H9 (cell line): ENCODE measurements around the gene LPP. TPM values are rescaled to one million over a fixed set of nuclear protein-coding genes. Genes with fewer than 3 reads are reported as not detected.
A peak's percentile ranks its signal among the peaks of the same experiment; 100 is the strongest.

Experiments used
- DNase-seq: peaks from one replicate; pipeline ENCODE4 v3.0.0-alpha.2; 2017
- H2AFZ ChIP-seq: one replicate; pipeline ENCODE4 v1.6.1; 2013; ENCODE audit warnings: mild to moderate bottlenecking, low read length, control low read depth, moderate library complexity
- H2AK5ac ChIP-seq: 2 replicates; pipeline ENCODE4 v1.6.1; 2013; ENCODE audit warnings: low read length, control low read depth, mixed read lengths; ENCODE audit not compliant: insufficient read length
- H2BK120ac ChIP-seq: one replicate; pipeline ENCODE4 v1.6.1; 2013; ENCODE audit warnings: low read depth, mild to moderate bottlenecking, low read length, control low read depth, inconsistent platforms; ENCODE audit not compliant: poor library complexity, severe bottlenecking
- H2BK12ac ChIP-seq: 2 replicates; pipeline ENCODE4 v1.6.1; 2013; ENCODE audit warnings: low read length, control low read depth, mixed read lengths, low read depth; ENCODE audit not compliant: insufficient read length
- H2BK15ac ChIP-seq: 2 replicates; pipeline ENCODE4 v1.6.1; 2013; ENCODE audit warnings: low read depth, low read length, control low read depth
- H2BK20ac ChIP-seq: one replicate; pipeline ENCODE4 v1.6.1; 2013; ENCODE audit warnings: low read depth, mild to moderate bottlenecking, low read length, control low read depth, inconsistent platforms; ENCODE audit not compliant: poor library complexity, severe bottlenecking
- H2BK5ac ChIP-seq: 2 replicates; pipeline ENCODE4 v1.6.1; 2013; ENCODE audit warnings: low read length, control low read depth, mixed read lengths; ENCODE audit not compliant: insufficient read length
- H3K14ac ChIP-seq: 2 replicates; pipeline ENCODE4 v1.6.1; 2013; ENCODE audit warnings: low read length, control low read depth; ENCODE audit not compliant: insufficient read depth
- H3K18ac ChIP-seq: 2 replicates; pipeline ENCODE4 v1.6.1; 2013; ENCODE audit warnings: low read depth, mild to moderate bottlenecking, mixed read lengths, low read length, control low read depth; ENCODE audit not compliant: insufficient read length
- H3K23ac ChIP-seq: 2 replicates; pipeline ENCODE4 v1.6.1; 2013; ENCODE audit warnings: low read length, control low read depth, mixed read lengths, low read depth; ENCODE audit not compliant: insufficient read length
- H3K23me2 ChIP-seq: 2 replicates; pipeline ENCODE4 v1.6.1; 2013; ENCODE audit warnings: low read depth, mild to moderate bottlenecking, mixed read lengths, low read length, control low read depth; ENCODE audit not compliant: insufficient read length, poor library complexity, severe bottlenecking
- H3K27ac ChIP-seq: 2 replicates; pipeline ENCODE4 v1.5.1; 2013; ENCODE audit warnings: low read length, control low read depth, mixed read lengths, low read depth; ENCODE audit not compliant: insufficient read length
- H3K27me3 ChIP-seq: 2 replicates; pipeline ENCODE4 v1.6.1; 2013; ENCODE audit warnings: low read length, control low read depth, inconsistent platforms; ENCODE audit not compliant: insufficient read depth
- H3K4ac ChIP-seq: 2 replicates; pipeline ENCODE4 v1.6.1; 2013; ENCODE audit warnings: low read depth, mild to moderate bottlenecking, control low read depth, inconsistent platforms, low read length, moderate library complexity
- H3K4me1 ChIP-seq: 2 replicates; pipeline ENCODE4 v1.6.1; 2013; ENCODE audit warnings: low read length, control low read depth, inconsistent platforms; ENCODE audit not compliant: insufficient read depth
- H3K4me2 ChIP-seq: 2 replicates; pipeline ENCODE4 v1.6.1; 2013; ENCODE audit warnings: low read length, control low read depth, mixed read lengths; ENCODE audit not compliant: insufficient read length, insufficient read depth
- H3K56ac ChIP-seq: 2 replicates; pipeline ENCODE4 v1.6.1; 2013; ENCODE audit warnings: low read depth, mild to moderate bottlenecking, mixed read lengths, low read length, control low read depth; ENCODE audit not compliant: insufficient read length
- H3K79me1 ChIP-seq: 2 replicates; pipeline ENCODE4 v1.6.1; 2013; ENCODE audit warnings: low read depth, mild to moderate bottlenecking, moderate library complexity, low read length, control low read depth, inconsistent platforms; ENCODE audit not compliant: insufficient read depth, poor library complexity, severe bottlenecking
- H3K79me2 ChIP-seq: 2 replicates; pipeline ENCODE4 v1.6.1; 2013; ENCODE audit warnings: low read length, control low read depth, inconsistent platforms; ENCODE audit not compliant: insufficient read depth
- H3K9ac ChIP-seq: 2 replicates; pipeline ENCODE4 v1.6.1; 2013; ENCODE audit warnings: low read length, control low read depth, mixed read lengths; ENCODE audit not compliant: insufficient read length; ENCODE audit errors: extremely low read depth
- H3K9me3 ChIP-seq: one replicate; pipeline ENCODE4 v1.6.1; 2013; ENCODE audit warnings: low read depth, low read length, inconsistent platforms; ENCODE audit not compliant: control insufficient read depth
- H3T11ph ChIP-seq: one replicate; pipeline ENCODE4 v1.6.1; 2013; ENCODE audit warnings: mild to moderate bottlenecking, low read length, control low read depth, inconsistent platforms
- H4K20me1 ChIP-seq: one replicate; pipeline ENCODE4 v1.6.1; 2013; ENCODE audit not compliant: control insufficient read depth, insufficient read length, insufficient read depth
- H4K5ac ChIP-seq: 2 replicates; pipeline ENCODE4 v1.6.1; 2013; ENCODE audit warnings: low read depth, mild to moderate bottlenecking, mixed read lengths, low read length, control low read depth; ENCODE audit not compliant: insufficient read length
- H4K8ac ChIP-seq: replicated peaks from 2 replicates; pipeline ENCODE4 v1.6.1; 2013; ENCODE audit warnings: low read length, control low read depth, mixed read lengths, low read depth; ENCODE audit not compliant: insufficient read length
- H4K91ac ChIP-seq: 2 replicates; pipeline ENCODE4 v1.6.1; 2013; ENCODE audit warnings: low read depth, mild to moderate bottlenecking, moderate library complexity, mixed read lengths, low read length, control low read depth; ENCODE audit not compliant: insufficient read length
- H3K27ac Mint-ChIP-seq, 3 experiments: 2 replicates in 2 of 3; 3 replicates in 1 of 3; pipeline ENCODE4 v1.8.0; 2020 to 2021; ENCODE audit warnings: mixed read lengths in 3 of 3, mild to moderate bottlenecking in 1 of 3, moderate library complexity in 1 of 3
- H3K27me3 Mint-ChIP-seq: 2 replicates; pipeline ENCODE4 v1.8.0; 2021; ENCODE audit warnings: low read depth, mild to moderate bottlenecking, moderate library complexity, mixed read lengths
- H3K36me3 Mint-ChIP-seq, 3 experiments: 2 replicates in 2 of 3; 3 replicates in 1 of 3; pipeline ENCODE4 v1.8.0; 2020 to 2021; ENCODE audit warnings: low read depth in 3 of 3, mixed read lengths in 3 of 3; ENCODE audit not compliant: insufficient read depth in 1 of 3
- H3K4me1 Mint-ChIP-seq, 2 experiments: 2 replicates each; pipeline ENCODE4 v1.8.0; 2020; ENCODE audit warnings: mixed read lengths in 2 of 2
- H3K4me3 Mint-ChIP-seq, 2 experiments: 2 replicates in 1 of 2; 3 replicates in 1 of 2; pipeline ENCODE4 v1.8.0; 2020 to 2021; ENCODE audit warnings: mild to moderate bottlenecking in 2 of 2, mixed read lengths in 2 of 2, moderate library complexity in 1 of 2
- H3K9me3 Mint-ChIP-seq, 2 experiments: 2 replicates in 1 of 2; 3 replicates in 1 of 2; pipeline ENCODE4 v1.8.0; 2020; ENCODE audit warnings: mild to moderate bottlenecking in 2 of 2, mixed read lengths in 2 of 2, moderate library complexity in 1 of 2
- CTCF ChIP-seq: fragments of 200-600 bp; sonication (generic); conservative IDR thresholded peaks from 3 replicates; pipeline ENCODE4 v1.8.0; 2021; ENCODE audit warnings: antibody characterized with exemption, mild to moderate bottlenecking
- whole genome bisulfite sequencing: extraction: QIAGEN DNeasy Blood & Tissue Kit; methylation state at CpG from one replicate; pipeline ENCODE4 v1.1.7; 2013; ENCODE audit warnings: missing lambda C conversion rate, low lambda C conversion rate, mixed read lengths; ENCODE audit not compliant: insufficient read length; ENCODE audit errors: extremely low coverage; 5-methylcytosine and 5-hydroxymethylcytosine counted together
- total RNA-seq: library from RNA; stranded (reverse); gene quantifications from 2 replicates; pipeline ENCODE4 v1.2.1, GENCODE V29; 2021

The LPP gene
- total RNA-seq, 1 experiment from 2014 or later = 64.6 TPM

GRCh38 chr3:188283347-188283746 lies 129.4 kb downstream of the LPP start:
- Histone ChIP-seq H3T11ph (no peak overlapping the region), H3K4ac (no peak overlapping the region), H2AK5ac (no peak overlapping the region), H3K4me2 (no peak overlapping the region), H2BK12ac (no peak overlapping the region), H3K14ac (no peak overlapping the region), H2BK120ac (peak overlapping the region; percentile 67), H3K23me2 (no peaks in the 10 kb centered on the region), H3K27me3 (no peaks in the 10 kb centered on the region), H3K79me2 (peaks cover 1% of the 10 kb centered on the region; the same call in 1 of the 2 replicates), H3K4me1 (peaks cover 3% of the 10 kb centered on the region; the same call in 1 of the 2 replicates), H2BK15ac (no peak overlapping the region), H2AFZ (no peak overlapping the region), H3K9me3 (no peaks in the 10 kb centered on the region), H4K20me1 (no peaks in the 10 kb centered on the region), H4K91ac (no peak overlapping the region), H2BK5ac (no peak overlapping the region), H3K79me1 (no peaks in the 10 kb centered on the region), H3K18ac (no peak overlapping the region), H3K9ac (no peak overlapping the region), H4K5ac (no peak overlapping the region), H3K27ac (no peak overlapping the region), H3K23ac (no peak overlapping the region), H3K56ac (no peak overlapping the region), H4K8ac (no peak overlapping the region), H2BK20ac (no peak overlapping the region)
- Mint-ChIP-seq H3K4me1 (peaks cover 14 to 25% of the 10 kb centered on the region in 2 experiments), H3K27ac (peak overlapping the region in 1 of 3 experiments; percentile 7; a peak in 1 of 7 replicates), H3K4me3 (no peak overlapping the region), H3K9me3 (no peaks in the 10 kb centered on the region), H3K27me3 (no peaks in the 10 kb centered on the region), H3K36me3 (no peaks in the 10 kb centered on the region)
- TF ChIP-seq CTCF = no peak; the same call in 2 of the 3 replicates
- no peak for DNase-seq
- WGBS = no CpG with 5 or more reads among the region's 4 CpGs
